HL-60 (cell line): ENCODE measurements around the gene PLCD1.

Experiments used
- DNase-seq, 2 experiments: peaks; one replicate each; pipeline ENCODE4 v3.0.0-alpha.2; 2010 to 2020; ENCODE audit warnings: low read depth in 1 of 2, low spot score in 1 of 2
- H3K27ac ChIP-seq: fragments of 250-450 bp; sonication (Bioruptor Pico); replicated peaks from 2 replicates; pipeline ENCODE4 v1.5.1; 2020; ENCODE audit warnings: mild to moderate bottlenecking, moderate library complexity
- H3K27me3 ChIP-seq: fragments of 250-450 bp; sonication (Bioruptor Pico); 2 replicates; pipeline ENCODE4 v1.5.1; 2021; ENCODE audit warnings: mild to moderate bottlenecking, moderate library complexity; ENCODE audit not compliant: insufficient read depth, poor library complexity, severe bottlenecking
- H3K4me3 ChIP-seq: replicated peaks from 2 replicates; pipeline ENCODE4 v1.5.1; 2011; ENCODE audit warnings: mild to moderate bottlenecking, control low read depth, low read length; ENCODE audit not compliant: insufficient read depth
- CTCF ChIP-seq: IDR thresholded peaks from one replicate; pipeline ENCODE4 v1.5.1; 2011; ENCODE audit warnings: low read length, control low read depth, inconsistent platforms; ENCODE audit not compliant: insufficient read depth
- GABPA ChIP-seq: IDR thresholded peaks from 2 replicates; pipeline ENCODE4 v1.6.1; 2012; ENCODE audit warnings: low read depth
- POLR2AphosphoS5 ChIP-seq: IDR thresholded peaks from 2 replicates; pipeline ENCODE4 v1.6.1; 2012; ENCODE audit warnings: low read depth
- SPI1 ChIP-seq: IDR thresholded peaks from 2 replicates; pipeline ENCODE4 v1.6.1; 2012; ENCODE audit warnings: low read depth, mild to moderate bottlenecking, borderline replicate concordance
- TF ChIP-seq, protein P1 (sequence below): IDR thresholded peaks from 2 replicates; pipeline ENCODE4 v1.6.1; 2012; ENCODE audit warnings: low read depth; ENCODE audit not compliant: insufficient replicate concordance

The PLCD1 gene

GRCh38 chr3:38040401-38040800 is 11.0 kb upstream of the PLCD1 start:
- Histone ChIP-seq H3K27ac (no peak overlapping the region), H3K27me3 (no peaks in the 10 kb centered on the region), H3K4me3 (no peak overlapping the region)
- TF ChIP-seq CTCF (no peak), POLR2AphosphoS5 (no peak), GABPA (no peak), SPI1 (no peak)
- TF ChIP-seq, protein P1, sequence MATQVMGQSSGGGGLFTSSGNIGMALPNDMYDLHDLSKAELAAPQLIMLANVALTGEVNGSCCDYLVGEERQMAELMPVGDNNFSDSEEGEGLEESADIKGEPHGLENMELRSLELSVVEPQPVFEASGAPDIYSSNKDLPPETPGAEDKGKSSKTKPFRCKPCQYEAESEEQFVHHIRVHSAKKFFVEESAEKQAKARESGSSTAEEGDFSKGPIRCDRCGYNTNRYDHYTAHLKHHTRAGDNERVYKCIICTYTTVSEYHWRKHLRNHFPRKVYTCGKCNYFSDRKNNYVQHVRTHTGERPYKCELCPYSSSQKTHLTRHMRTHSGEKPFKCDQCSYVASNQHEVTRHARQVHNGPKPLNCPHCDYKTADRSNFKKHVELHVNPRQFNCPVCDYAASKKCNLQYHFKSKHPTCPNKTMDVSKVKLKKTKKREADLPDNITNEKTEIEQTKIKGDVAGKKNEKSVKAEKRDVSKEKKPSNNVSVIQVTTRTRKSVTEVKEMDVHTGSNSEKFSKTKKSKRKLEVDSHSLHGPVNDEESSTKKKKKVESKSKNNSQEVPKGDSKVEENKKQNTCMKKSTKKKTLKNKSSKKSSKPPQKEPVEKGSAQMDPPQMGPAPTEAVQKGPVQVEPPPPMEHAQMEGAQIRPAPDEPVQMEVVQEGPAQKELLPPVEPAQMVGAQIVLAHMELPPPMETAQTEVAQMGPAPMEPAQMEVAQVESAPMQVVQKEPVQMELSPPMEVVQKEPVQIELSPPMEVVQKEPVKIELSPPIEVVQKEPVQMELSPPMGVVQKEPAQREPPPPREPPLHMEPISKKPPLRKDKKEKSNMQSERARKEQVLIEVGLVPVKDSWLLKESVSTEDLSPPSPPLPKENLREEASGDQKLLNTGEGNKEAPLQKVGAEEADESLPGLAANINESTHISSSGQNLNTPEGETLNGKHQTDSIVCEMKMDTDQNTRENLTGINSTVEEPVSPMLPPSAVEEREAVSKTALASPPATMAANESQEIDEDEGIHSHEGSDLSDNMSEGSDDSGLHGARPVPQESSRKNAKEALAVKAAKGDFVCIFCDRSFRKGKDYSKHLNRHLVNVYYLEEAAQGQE, result no peak
- DNase-seq, result no peak

DNA sequence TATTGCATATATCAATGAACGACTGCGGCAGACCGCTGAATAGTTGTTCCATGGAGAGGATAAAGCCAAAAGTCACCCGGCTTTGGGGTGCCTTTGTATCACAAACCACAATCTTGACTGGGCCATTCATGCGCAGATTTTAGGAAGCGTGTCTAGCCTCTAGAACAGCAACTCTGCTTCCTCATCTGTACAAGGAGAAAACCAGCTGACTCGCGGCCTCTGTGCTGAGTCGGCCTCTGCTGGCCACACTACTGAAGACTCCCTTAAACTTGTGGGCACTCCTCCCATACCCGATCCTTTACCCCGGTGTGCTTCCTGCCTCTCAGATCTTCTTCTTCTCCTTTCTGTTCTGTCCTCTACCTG is 10.4 kb upstream of the PLCD1 start:
- Histone ChIP-seq H3K27me3 (no peaks in the 10 kb centered on the region), H3K4me3 (no peak overlapping the region), H3K27ac (no peak overlapping the region)
- TF ChIP-seq GABPA, result no peak
- peak; percentile 40; the same call in 1 of the 2 replicates for TF ChIP-seq SPI1
- DNase-seq, result peak in 1 of 2 experiments; percentile 87

DNA sequence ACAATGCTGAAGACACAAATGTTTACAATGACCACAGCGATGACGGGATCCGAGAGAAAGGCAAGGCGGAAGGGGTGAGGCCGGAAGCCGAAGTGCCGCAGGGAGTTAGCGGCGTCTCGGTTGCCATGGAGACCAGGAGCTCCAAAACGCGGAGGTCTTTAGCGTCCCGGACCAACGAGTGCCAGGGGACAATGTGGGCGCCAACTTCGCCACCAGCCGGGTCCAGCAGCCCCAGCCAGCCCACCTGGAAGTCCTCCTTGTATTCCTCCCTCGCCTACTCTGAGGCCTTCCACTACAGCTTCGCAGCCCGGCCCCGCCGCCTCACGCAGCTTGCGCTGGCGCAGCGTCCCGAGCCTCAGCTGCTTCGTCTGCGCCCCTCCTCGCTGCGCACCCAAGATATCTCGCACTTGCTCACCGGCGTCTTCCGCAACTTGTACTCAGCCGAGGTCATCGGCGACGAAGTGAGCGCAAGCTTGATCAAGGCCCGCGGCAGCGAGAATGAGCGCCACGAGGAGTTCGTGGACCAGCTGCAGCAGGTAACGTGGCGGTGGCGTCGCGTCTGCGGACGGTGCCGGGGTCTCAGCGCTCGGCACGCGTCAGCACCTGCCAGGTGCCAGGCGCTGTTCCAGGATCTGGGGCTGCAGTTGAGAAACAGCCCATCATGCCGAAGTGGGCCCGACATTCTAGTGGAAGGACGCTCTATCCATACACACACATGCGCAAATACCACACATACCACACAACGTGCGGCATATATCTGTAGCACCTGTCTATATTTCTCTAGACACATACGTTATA is 9.9 kb upstream of the PLCD1 start, which contains the start of gene DLEC1:
TSS of gene DLEC1 (plus strand) at position 108 of the 798 bp plus-strand sequence. CDS start at position 126, 18 bp downstream.
- no peak for TF ChIP-seq SPI1
- TF ChIP-seq CTCF, result no peak
- TF ChIP-seq GABPA, result no peak
- TF ChIP-seq, protein P1, result no peak
- Histone ChIP-seq H3K4me3 (no peak within 1 kb of the TSS), H3K27me3 (no peaks in the 10 kb centered on the region), H3K27ac (no peak within 1 kb of the TSS)
- peak in 1 of 2 experiments; percentile 53 for DNase-seq

GRCh38 chr3:38038447-38038911 is 9.0 kb upstream of the PLCD1 start:
- no peak for DNase-seq
- Histone ChIP-seq H3K27ac (no peak overlapping the region), H3K4me3 (no peak overlapping the region), H3K27me3 (no peaks in the 10 kb centered on the region)
- TF ChIP-seq CTCF (no peak), POLR2AphosphoS5 (no peak), SPI1 (no peak), GABPA (no peak)
- TF ChIP-seq, protein P1, result no peak
